Stimulated activated naive CD8-positive, alpha-beta T cell treated with anti-CD3 and anti-CD28 coated beads, Interleukin-15, amount 100 ng/mL, for 72 hours (primary cell): Measurements from ENCODE around the gene LCE1A.
A peak's percentile ranks its signal among the peaks of the same experiment; 100 is the strongest.

Experiments used
- ATAC-seq: fragments of 150-1000 bp; cut with Tn5 transposase; 2 replicates; pipeline ENCODE4 v1.10.0; 2021; ENCODE audit warnings: mild to moderate bottlenecking, moderate library complexity
- DNase-seq, 2 donors: peaks; one replicate each; pipeline ENCODE4 v3.0.0; 2021 to 2022
- H3K27ac Mint-ChIP-seq, 2 donors: one replicate each; pipeline ENCODE4 v1.8.0; 2022; ENCODE audit warnings: mild to moderate bottlenecking in 2 of 2, mixed read lengths in 2 of 2, moderate library complexity in 2 of 2
- H3K27me3 Mint-ChIP-seq: one replicate; pipeline ENCODE4 v1.8.0; 2022; ENCODE audit warnings: mixed read lengths
- H3K4me1 Mint-ChIP-seq: one replicate; pipeline ENCODE4 v1.8.0; 2022; ENCODE audit warnings: mild to moderate bottlenecking, mixed read lengths
- H3K4me3 Mint-ChIP-seq, 2 donors: one replicate each; pipeline ENCODE4 v1.8.0; 2022; ENCODE audit warnings: mild to moderate bottlenecking in 2 of 2, mixed read lengths in 2 of 2, moderate library complexity in 1 of 2
- H3K9me3 Mint-ChIP-seq, 2 donors: one replicate each; pipeline ENCODE4 v1.8.0; 2022; ENCODE audit warnings: mixed read lengths in 2 of 2

The LCE1A gene

GRCh38 chr1:152858062-152858461 lies 30.8 kb downstream of the LCE1A start:
- no peaks in the 10 kb centered on the region for H3K9me3 Mint-ChIP-seq
- no peak overlapping the region for H3K27ac Mint-ChIP-seq
- no peaks in the 10 kb centered on the region for H3K4me1 Mint-ChIP-seq
- H3K4me3 Mint-ChIP-seq, result no peak overlapping the region
- ATAC-seq (no peak), DNase-seq (no peak)
- H3K27me3 Mint-ChIP-seq, result peaks cover 13% of the 10 kb centered on the region

GRCh38 chr1:152859696-152860095 lies 32.4 kb downstream of the LCE1A start, which contains the start of gene LCE7A:
LCE7A (plus strand) TSS chr1:152859996; CDS start chr1:152860698, 702 bp downstream.
- H3K4me3 Mint-ChIP-seq, result no peak within 1 kb of the TSS
- no peak for DNase-seq
- no peaks in the 10 kb centered on the region for H3K9me3 Mint-ChIP-seq
- H3K4me1 Mint-ChIP-seq, result no peaks in the 10 kb centered on the region
- no peak for ATAC-seq
- H3K27me3 Mint-ChIP-seq, result peaks cover 13% of the 10 kb centered on the region
- no peak within 1 kb of the TSS for H3K27ac Mint-ChIP-seq

DNA sequence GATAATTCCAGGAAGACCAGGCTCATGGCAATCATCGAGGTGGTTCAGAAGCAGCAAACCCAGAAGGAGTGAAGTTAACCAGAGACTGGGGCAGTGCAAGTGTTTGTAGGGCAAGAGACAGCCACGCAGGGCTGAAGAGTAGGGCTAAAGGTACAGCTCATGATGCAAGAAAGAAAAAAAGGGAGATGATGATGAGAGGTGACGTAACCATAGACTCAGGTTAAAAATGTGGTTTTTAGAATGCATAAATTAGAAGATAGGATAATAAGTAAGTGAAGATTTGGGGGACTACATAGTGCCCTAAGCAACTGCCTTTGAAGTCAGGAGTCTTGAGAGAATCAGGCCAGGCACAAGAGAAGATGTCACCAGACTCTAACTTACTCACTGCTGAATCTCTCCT lies 32.9 kb downstream of the LCE1A start:
- no peak overlapping the region for H3K27ac Mint-ChIP-seq
- no peak overlapping the region for H3K4me3 Mint-ChIP-seq
- ATAC-seq, result no peak
- H3K4me1 Mint-ChIP-seq, result no peaks in the 10 kb centered on the region
- no peak for DNase-seq
- peaks cover 13% of the 10 kb centered on the region for H3K27me3 Mint-ChIP-seq
- no peaks in the 10 kb centered on the region for H3K9me3 Mint-ChIP-seq

DNA sequence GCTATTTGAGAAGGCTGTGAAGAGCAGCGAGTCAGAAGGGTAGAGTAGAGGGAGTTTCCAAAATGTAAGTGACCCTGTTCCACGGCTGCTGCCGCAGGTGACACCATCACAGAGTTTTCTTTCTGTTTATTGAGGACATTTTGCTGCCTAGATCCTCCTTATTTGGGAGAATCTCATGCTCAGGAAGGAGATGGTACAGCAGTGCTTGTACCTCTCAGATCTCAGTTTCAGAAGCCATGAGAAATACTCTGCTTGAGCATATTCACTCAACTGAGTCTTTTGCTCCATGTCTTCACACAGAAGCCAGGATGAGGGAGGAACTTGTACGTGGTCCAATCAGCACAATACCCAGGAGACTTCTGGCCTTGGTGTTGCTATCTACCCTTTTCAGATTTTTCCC lies 34.1 kb downstream of the LCE1A start:
- H3K4me1 Mint-ChIP-seq, result no peaks in the 10 kb centered on the region
- H3K27ac Mint-ChIP-seq, result no peak overlapping the region
- H3K4me3 Mint-ChIP-seq, result no peak overlapping the region
- ATAC-seq, result no peak
- no peaks in the 10 kb centered on the region for H3K9me3 Mint-ChIP-seq
- DNase-seq, result no peak
- H3K27me3 Mint-ChIP-seq, result peaks cover 13% of the 10 kb centered on the region

DNA sequence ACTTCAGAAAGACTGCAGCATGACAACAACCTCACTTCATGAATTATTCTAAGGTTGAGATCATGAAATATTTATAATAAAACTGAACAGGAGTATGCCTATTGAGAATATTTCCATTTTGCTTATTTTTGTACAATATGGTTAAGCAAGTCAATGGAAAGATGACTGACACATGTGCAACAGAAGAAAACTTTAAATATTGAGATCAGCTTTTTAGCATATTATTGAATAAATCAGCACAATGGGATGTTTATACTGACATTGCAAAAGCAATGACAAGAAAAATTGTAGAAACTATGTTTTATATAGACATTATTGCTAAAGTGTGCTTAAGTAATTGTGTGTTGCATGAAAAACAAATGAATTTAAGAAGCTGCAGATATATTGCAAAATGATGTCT lies 37.2 kb downstream of the LCE1A start:
- no peak overlapping the region for H3K27ac Mint-ChIP-seq
- ATAC-seq, result no peak
- no peaks in the 10 kb centered on the region for H3K4me1 Mint-ChIP-seq

DNA sequence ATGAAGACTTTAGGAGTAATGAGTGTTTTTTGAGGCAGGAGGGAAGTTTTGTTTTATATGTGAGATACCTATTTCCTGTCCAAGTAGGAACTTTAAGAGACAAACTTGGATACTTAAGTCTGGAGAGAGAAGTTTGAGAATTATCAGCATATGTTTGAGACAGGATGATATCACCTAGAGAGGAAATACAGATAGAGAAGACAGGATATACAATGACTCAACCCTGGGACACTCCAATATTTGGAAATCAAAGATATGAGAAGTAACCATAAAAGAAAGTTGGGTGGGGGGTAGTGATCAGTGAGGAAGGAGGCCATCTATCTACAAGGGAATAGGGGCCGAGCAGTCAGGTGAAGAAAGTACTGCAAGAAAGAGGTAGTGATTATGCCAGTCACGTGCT lies 39.0 kb downstream of the LCE1A start:
- no peaks in the 10 kb centered on the region for H3K9me3 Mint-ChIP-seq
- H3K4me3 Mint-ChIP-seq, result no peak overlapping the region
- ATAC-seq, result no peak
- DNase-seq, result no peak
- no peak overlapping the region for H3K27ac Mint-ChIP-seq
- no peaks in the 10 kb centered on the region for H3K4me1 Mint-ChIP-seq
- no peaks in the 10 kb centered on the region for H3K27me3 Mint-ChIP-seq

More for the DNA sequence above, 37.2 kb downstream of the LCE1A start:
- DNase-seq, result no peak
- peaks cover 5% of the 10 kb centered on the region for H3K27me3 Mint-ChIP-seq
- H3K4me3 Mint-ChIP-seq, result no peak overlapping the region
- H3K9me3 Mint-ChIP-seq, result no peaks in the 10 kb centered on the region

DNA sequence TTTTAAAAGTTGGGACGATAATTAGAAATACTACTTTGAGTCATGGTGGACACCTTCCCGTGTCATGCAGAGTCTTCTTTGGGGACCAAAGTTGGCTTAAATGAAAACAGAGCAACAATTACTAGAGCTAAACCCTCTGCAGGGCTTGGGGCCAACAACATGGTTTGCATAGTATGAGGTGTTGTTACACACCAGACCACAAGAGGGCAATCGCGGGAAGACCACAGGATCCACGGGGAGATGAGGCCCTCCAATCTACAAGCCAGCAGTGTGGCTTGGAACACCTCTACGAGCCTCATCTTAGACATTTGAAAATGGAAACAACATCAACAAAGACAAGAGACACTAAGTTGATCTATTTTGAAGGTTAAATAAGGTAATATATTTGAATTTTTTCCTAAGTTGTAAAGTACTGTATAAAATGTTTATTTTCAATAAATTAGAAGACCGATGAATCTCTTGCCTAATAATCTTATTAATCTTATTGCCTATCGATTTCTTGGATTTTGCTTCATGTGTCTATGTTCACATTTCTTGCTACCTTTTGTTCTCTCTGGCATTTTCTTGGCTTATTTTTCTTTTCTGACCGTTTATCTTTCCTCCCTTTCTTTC lies 42.6 kb downstream of the LCE1A start:
- ATAC-seq, result peak; percentile 77
- H3K4me3 Mint-ChIP-seq, result no peak overlapping the region
- peak; percentile 59 to 62 for DNase-seq
- no peaks in the 10 kb centered on the region for H3K4me1 Mint-ChIP-seq
- no peaks in the 10 kb centered on the region for H3K9me3 Mint-ChIP-seq
- H3K27me3 Mint-ChIP-seq, result peaks cover 2% of the 10 kb centered on the region
- peak overlapping the region in 1 of 2 donors; percentile 57 for H3K27ac Mint-ChIP-seq

- Mint-ChIP-seq H3K4me1 (no peaks in the 10 kb centered on the region), H3K27me3 (peaks cover 10% of the 10 kb centered on the region), H3K27ac (no peak overlapping the region), H3K9me3 (no peaks in the 10 kb centered on the region), H3K4me3 (no peak overlapping the region)
- DNase-seq (peak in 1 of 2 donors; percentile 25), ATAC-seq (no peak)
Measured at GRCh38 chr1:152870831-152871730, 43.8 kb downstream of the LCE1A start.

- H3K4me1 Mint-ChIP-seq, result no peaks in the 10 kb centered on the region
- H3K9me3 Mint-ChIP-seq, result no peaks in the 10 kb centered on the region
- no peak for DNase-seq
- H3K27me3 Mint-ChIP-seq, result peaks cover 10% of the 10 kb centered on the region
- no peak for ATAC-seq
- H3K27ac Mint-ChIP-seq, result no peak overlapping the region
- no peak overlapping the region for H3K4me3 Mint-ChIP-seq
Measured at GRCh38 chr1:152871731-152872126, 44.5 kb downstream of the LCE1A start.

DNA sequence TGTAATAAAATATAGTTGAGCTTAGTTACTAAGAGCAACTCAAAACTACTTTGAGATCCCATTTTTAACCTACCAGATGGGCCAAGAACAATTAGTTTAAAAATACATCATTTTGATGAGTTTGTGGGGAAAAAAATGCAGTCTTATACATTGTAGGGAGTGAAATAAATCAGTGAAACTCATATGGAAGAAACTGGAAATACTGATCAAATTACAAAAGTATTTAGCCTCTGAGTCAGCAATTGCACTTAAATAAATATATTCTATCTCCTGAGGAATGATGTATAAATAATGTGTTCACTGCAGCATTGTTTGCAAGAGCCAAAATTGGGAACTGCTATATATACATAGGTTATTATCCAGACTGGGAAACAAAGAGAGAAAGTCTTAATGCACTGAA lies 46.2 kb downstream of the LCE1A start:
- peaks cover 26% of the 10 kb centered on the region for H3K27me3 Mint-ChIP-seq
- H3K27ac Mint-ChIP-seq, result no peak overlapping the region
- no peaks in the 10 kb centered on the region for H3K9me3 Mint-ChIP-seq
- no peak overlapping the region for H3K4me3 Mint-ChIP-seq
- ATAC-seq (no peak), DNase-seq (no peak)
- H3K4me1 Mint-ChIP-seq, result no peaks in the 10 kb centered on the region

DNA sequence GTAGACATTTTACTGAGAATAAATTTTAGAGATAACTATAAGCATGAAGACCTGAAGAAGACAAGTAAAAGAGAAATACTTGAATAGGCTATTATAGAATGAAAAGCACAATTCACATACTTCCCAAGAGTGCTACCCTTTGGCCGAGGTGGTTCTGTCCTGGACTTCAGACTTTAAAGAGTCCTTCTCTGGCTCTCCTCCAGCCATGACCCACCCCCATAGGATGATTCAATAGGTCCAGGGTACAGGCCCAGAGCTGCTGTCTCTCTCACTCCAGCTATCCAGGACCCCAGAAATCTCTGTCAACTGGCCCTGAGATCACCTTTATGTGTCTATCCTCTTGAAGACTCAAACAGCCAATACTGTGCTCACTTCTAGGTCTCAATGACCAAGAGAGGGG lies 49.6 kb downstream of the LCE1A start:
- no peak overlapping the region for H3K27ac Mint-ChIP-seq
- no peak for ATAC-seq
- peaks cover 31% of the 10 kb centered on the region for H3K27me3 Mint-ChIP-seq
- no peak overlapping the region for H3K4me3 Mint-ChIP-seq
- no peaks in the 10 kb centered on the region for H3K9me3 Mint-ChIP-seq
- H3K4me1 Mint-ChIP-seq, result no peaks in the 10 kb centered on the region
- no peak for DNase-seq
